ENCODE data around the gene SLC38A10. TPM values are rescaled to one million over a fixed set of nuclear protein-coding genes. Genes with fewer than 3 reads are reported as not detected.
"Not testable (repeated sequence)": the region's sequence is repeated elsewhere in the genome, so short reads cannot be mapped to it uniquely, and the experiment has no call there.

The SLC38A10 gene
- polyA plus RNA-seq, 6 donors from 2014 or later = 44.0 to 82.0 (median 51.0) TPM

GRCh38 chr17:81313776-81314397 is 18.8 kb upstream of the SLC38A10 start:
- H3K27ac Mint-ChIP-seq = no peak overlapping the region
- no peak overlapping the region for H3K4me3 Mint-ChIP-seq
- H3K9me3 Mint-ChIP-seq = no peaks in the 10 kb centered on the region
- no peaks in the 10 kb centered on the region for H3K36me3 Mint-ChIP-seq
- H3K4me1 Mint-ChIP-seq = peaks cover 0 to 4% (median 0%) of the 10 kb centered on the region in 3 donors
- ATAC-seq (ENCODE audit: low read depth in 2 of 2) (no peak), DNase-seq (no peak)
- H3K27me3 Mint-ChIP-seq = peaks cover 0 to 22% (median 5%) of the 10 kb centered on the region in 3 donors

GRCh38 chr17:81312624-81313325 is 17.7 kb upstream of the SLC38A10 start:
- Mint-ChIP-seq H3K27me3 (peaks cover 0 to 22% (median 5%) of the 10 kb centered on the region in 3 donors), H3K9me3 (no peaks in the 10 kb centered on the region), H3K27ac (no peak overlapping the region), H3K4me1 (peaks cover 3 to 5% (median 4%) of the 10 kb centered on the region in 3 donors), H3K4me3 (no peak overlapping the region), H3K36me3 (no peaks in the 10 kb centered on the region)
- no peak for DNase-seq
- no peak for ATAC-seq (ENCODE audit: low read depth in 2 of 2)

GRCh38 chr17:81311946-81312345 is 16.8 kb upstream of the SLC38A10 start:
- Mint-ChIP-seq H3K4me1 (peaks cover 8 to 9% (median 9%) of the 10 kb centered on the region in 3 donors), H3K27ac (peak overlapping the region in 1 of 6 donors; percentile 7), H3K27me3 (peaks cover 0 to 22% (median 5%) of the 10 kb centered on the region in 3 donors), H3K9me3 (no peaks in the 10 kb centered on the region), H3K4me3 (no peak overlapping the region), H3K36me3 (no peaks in the 10 kb centered on the region)
- no peak for DNase-seq
- no peak for ATAC-seq (ENCODE audit: low read depth in 2 of 2)

GRCh38 chr17:81310949-81311550 is 15.9 kb upstream of the SLC38A10 start:
- Mint-ChIP-seq H3K9me3 (no peaks in the 10 kb centered on the region), H3K27me3 (peaks cover 0 to 18% (median 5%) of the 10 kb centered on the region in 3 donors), H3K36me3 (no peaks in the 10 kb centered on the region), H3K4me3 (no peak overlapping the region), H3K27ac (peak overlapping the region in 1 of 6 donors; percentile 42), H3K4me1 (peaks cover 8 to 11% (median 9%) of the 10 kb centered on the region in 3 donors)
- ATAC-seq (ENCODE audit: low read depth in 2 of 2) = no peak
- DNase-seq = no peak

GRCh38 chr17:81309859-81310839 is 15.0 kb upstream of the SLC38A10 start:
- no peak for ATAC-seq (ENCODE audit: low read depth in 2 of 2)
- Mint-ChIP-seq H3K4me3 (no peak overlapping the region), H3K4me1 (peaks cover 11 to 13% (median 11%) of the 10 kb centered on the region in 3 donors), H3K36me3 (no peaks in the 10 kb centered on the region), H3K27ac (peak overlapping the region in 1 of 6 donors; percentile 30), H3K27me3 (peaks cover 0 to 19% (median 5%) of the 10 kb centered on the region in 3 donors), H3K9me3 (no peaks in the 10 kb centered on the region)
- no peak for DNase-seq

- peak; percentile 78 to 79 for ATAC-seq (ENCODE audit: low read depth in 2 of 2)
- no peak overlapping the region for H3K4me3 Mint-ChIP-seq
Measured at GRCh38 chr17:81309140-81309858, 14.2 kb upstream of the SLC38A10 start.

GRCh38 chr17:81308784-81309139 is 13.7 kb upstream of the SLC38A10 start:
- not testable (repeated sequence) for H3K4me3 Mint-ChIP-seq; ATAC-seq (ENCODE audit: low read depth in 2 of 2); DNase-seq; H3K9me3 Mint-ChIP-seq; H3K36me3 Mint-ChIP-seq; H3K27ac Mint-ChIP-seq
- H3K4me1 Mint-ChIP-seq = peaks cover 11 to 13% (median 11%) of the 10 kb centered on the region in 3 donors
- H3K27me3 Mint-ChIP-seq = peaks cover 0 to 19% (median 5%) of the 10 kb centered on the region in 3 donors

More at GRCh38 chr17:81309140-81309858, 14.2 kb upstream of the SLC38A10 start:
- no peaks in the 10 kb centered on the region for H3K9me3 Mint-ChIP-seq
- H3K4me1 Mint-ChIP-seq = peaks cover 11 to 13% (median 11%) of the 10 kb centered on the region in 3 donors
- no peak overlapping the region for H3K27ac Mint-ChIP-seq
- H3K27me3 Mint-ChIP-seq = peaks cover 0 to 19% (median 5%) of the 10 kb centered on the region in 3 donors
- no peaks in the 10 kb centered on the region for H3K36me3 Mint-ChIP-seq
- DNase-seq = peak; percentile 25

GRCh38 chr17:81307636-81308560 is 12.8 kb upstream of the SLC38A10 start:
- ATAC-seq (ENCODE audit: low read depth in 2 of 2) (no peak), DNase-seq (no peak)
- no peaks in the 10 kb centered on the region for H3K9me3 Mint-ChIP-seq
- peak overlapping the region in 2 of 6 donors; percentile 67 to 76 for H3K27ac Mint-ChIP-seq
- peak overlapping the region in 1 of 8 donors; percentile 79 for H3K4me3 Mint-ChIP-seq
- H3K36me3 Mint-ChIP-seq = no peaks in the 10 kb centered on the region
- H3K4me1 Mint-ChIP-seq = peaks cover 11 to 13% (median 11%) of the 10 kb centered on the region in 3 donors
- peaks cover 0 to 19% (median 5%) of the 10 kb centered on the region in 3 donors for H3K27me3 Mint-ChIP-seq

- no peaks in the 10 kb centered on the region for H3K36me3 Mint-ChIP-seq
- H3K9me3 Mint-ChIP-seq = no peaks in the 10 kb centered on the region
- H3K4me3 Mint-ChIP-seq = no peak overlapping the region
- no peak for DNase-seq
- peaks cover 11 to 13% (median 11%) of the 10 kb centered on the region in 3 donors for H3K4me1 Mint-ChIP-seq
- no peak for ATAC-seq (ENCODE audit: low read depth in 2 of 2)
- peaks cover 0 to 19% (median 5%) of the 10 kb centered on the region in 3 donors for H3K27me3 Mint-ChIP-seq
- H3K27ac Mint-ChIP-seq = no peak overlapping the region
Measured at GRCh38 chr17:81306898-81307510, 11.9 kb upstream of the SLC38A10 start.

GRCh38 chr17:81306491-81306890 is 11.4 kb upstream of the SLC38A10 start:
- ATAC-seq (ENCODE audit: low read depth in 2 of 2) (no peak), DNase-seq (no peak)
- no peak overlapping the region for H3K27ac Mint-ChIP-seq
- no peak overlapping the region for H3K4me3 Mint-ChIP-seq
- peaks cover 0 to 19% (median 5%) of the 10 kb centered on the region in 3 donors for H3K27me3 Mint-ChIP-seq
- H3K9me3 Mint-ChIP-seq = no peaks in the 10 kb centered on the region
- peaks cover 11 to 13% (median 11%) of the 10 kb centered on the region in 3 donors for H3K4me1 Mint-ChIP-seq
- no peaks in the 10 kb centered on the region for H3K36me3 Mint-ChIP-seq

- ATAC-seq (ENCODE audit: low read depth in 2 of 2) (no peak), DNase-seq (no peak)
- no peaks in the 10 kb centered on the region for H3K9me3 Mint-ChIP-seq
- peaks cover 5 to 20% (median 7%) of the 10 kb centered on the region in 3 donors for H3K27me3 Mint-ChIP-seq
- peaks cover 11 to 18% (median 18%) of the 10 kb centered on the region in 3 donors for H3K4me1 Mint-ChIP-seq
- H3K4me3 Mint-ChIP-seq = no peak overlapping the region
- no peaks in the 10 kb centered on the region for H3K36me3 Mint-ChIP-seq
- no peak overlapping the region for H3K27ac Mint-ChIP-seq
Measured at GRCh38 chr17:81305051-81305630, 10.0 kb upstream of the SLC38A10 start.

Measured in naive B cell (primary cell).